SU-DHL-6 (cell line): Measurements from ENCODE around the gene MAP2K5.

Experiments used
- EZH2phosphoT487 ChIP-seq: fragments of 200-600 bp; sonication (generic), shearing (Covaris generic); conservative IDR thresholded peaks from 2 replicates; pipeline ENCODE4 v1.6.1; 2018; ENCODE audit warnings: mild to moderate bottlenecking, antibody characterized with exemption, low read length, moderate library complexity, mixed read lengths
- TF ChIP-seq, protein P1 (sequence below): fragments of 200-600 bp; sonication (generic); IDR thresholded peaks from one replicate; pipeline ENCODE4 v1.5.1; 2017; ENCODE audit warnings: antibody characterized with exemption, mild to moderate bottlenecking, low read length, moderate library complexity; ENCODE audit not compliant: insufficient read depth, poor library complexity, severe bottlenecking

DNA sequence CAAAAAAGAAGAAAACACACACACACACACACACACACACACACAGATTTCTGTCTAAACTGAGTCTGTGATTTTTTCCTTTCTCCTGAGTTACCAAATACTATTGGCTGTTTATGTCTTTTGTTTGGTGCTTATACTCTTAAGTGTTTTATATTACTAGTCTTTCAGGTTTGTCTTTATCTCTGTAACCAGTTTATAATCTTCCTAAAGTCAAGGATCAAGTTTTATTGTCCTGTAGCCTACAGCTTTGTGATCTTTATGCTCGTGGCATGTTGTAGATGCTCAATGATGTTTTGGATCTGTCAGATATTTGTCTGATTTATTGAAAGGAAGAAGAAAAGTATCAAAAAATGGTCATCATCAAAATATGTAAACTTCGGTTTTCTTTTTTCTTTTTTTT, 4.6 kb downstream of the MAP2K5 start:
- TF ChIP-seq, protein P1, sequence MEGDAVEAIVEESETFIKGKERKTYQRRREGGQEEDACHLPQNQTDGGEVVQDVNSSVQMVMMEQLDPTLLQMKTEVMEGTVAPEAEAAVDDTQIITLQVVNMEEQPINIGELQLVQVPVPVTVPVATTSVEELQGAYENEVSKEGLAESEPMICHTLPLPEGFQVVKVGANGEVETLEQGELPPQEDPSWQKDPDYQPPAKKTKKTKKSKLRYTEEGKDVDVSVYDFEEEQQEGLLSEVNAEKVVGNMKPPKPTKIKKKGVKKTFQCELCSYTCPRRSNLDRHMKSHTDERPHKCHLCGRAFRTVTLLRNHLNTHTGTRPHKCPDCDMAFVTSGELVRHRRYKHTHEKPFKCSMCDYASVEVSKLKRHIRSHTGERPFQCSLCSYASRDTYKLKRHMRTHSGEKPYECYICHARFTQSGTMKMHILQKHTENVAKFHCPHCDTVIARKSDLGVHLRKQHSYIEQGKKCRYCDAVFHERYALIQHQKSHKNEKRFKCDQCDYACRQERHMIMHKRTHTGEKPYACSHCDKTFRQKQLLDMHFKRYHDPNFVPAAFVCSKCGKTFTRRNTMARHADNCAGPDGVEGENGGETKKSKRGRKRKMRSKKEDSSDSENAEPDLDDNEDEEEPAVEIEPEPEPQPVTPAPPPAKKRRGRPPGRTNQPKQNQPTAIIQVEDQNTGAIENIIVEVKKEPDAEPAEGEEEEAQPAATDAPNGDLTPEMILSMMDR, result no peak
- no peak for TF ChIP-seq EZH2phosphoT487
